Mammary epithelial cell (primary cell): Measurements from ENCODE around the gene DPYSL3.

Source experiments
- CTCF ChIP-seq, 2 donors: IDR thresholded peaks in 1 of 2; conservative IDR thresholded peaks in 1 of 2; 2 replicates each; pipeline ENCODE4 v1.5.1; 2011 to 2012; ENCODE audit warnings: inconsistent platforms in 2 of 2, low read length in 2 of 2, mild to moderate bottlenecking in 2 of 2, control low read depth in 1 of 2, low read depth in 1 of 2; ENCODE audit not compliant: insufficient read depth in 1 of 2; ENCODE audit errors: extremely low read depth in 1 of 2
- EZH2 ChIP-seq: IDR thresholded peaks from 2 replicates; pipeline ENCODE4 v1.6.1; 2012; ENCODE audit warnings: low read length, inconsistent platforms, borderline replicate concordance

- no peak for TF ChIP-seq EZH2
- no peak for TF ChIP-seq CTCF (conservative IDR thresholded peaks at IDR 0.05 in 1 of 2, IDR thresholded peaks at IDR 0.05 in 1 of 2; ENCODE audit: extremely low read depth in 1 of 2, insufficient read depth in 1 of 2, low read depth in 1 of 2, low read length in 2 of 2)
These were observed 28.5 kb downstream of the DPYSL3 start for GRCh38 chr5:147481376-147481775.
